Chondrocyte (in vitro differentiated cells): ENCODE data around the gene MAN1A1. TPM values are rescaled to one million over a fixed set of nuclear protein-coding genes. Genes with fewer than 3 reads are reported as not detected.

Experiments used
- DNase-seq: peaks from one replicate; pipeline ENCODE4 v3.0.0; 2021; ENCODE audit warnings: mixed read lengths, low spot score
- H3K27ac Mint-ChIP-seq: one replicate; pipeline ENCODE4 v1.8.0; 2021; ENCODE audit warnings: mild to moderate bottlenecking, moderate library complexity, mixed read lengths; ENCODE audit not compliant: unreplicated experiment
- H3K27me3 Mint-ChIP-seq: 2 replicates; pipeline ENCODE4 v1.8.0; 2021; ENCODE audit warnings: low read depth, mixed read lengths
- H3K36me3 Mint-ChIP-seq: 2 replicates; pipeline ENCODE4 v1.8.0; 2021; ENCODE audit warnings: low read depth, mixed read lengths
- H3K4me1 Mint-ChIP-seq: 2 replicates; pipeline ENCODE4 v1.8.0; 2021; ENCODE audit warnings: low read depth, mild to moderate bottlenecking, mixed read lengths
- H3K4me3 Mint-ChIP-seq: one replicate; pipeline ENCODE4 v1.8.0; 2021; ENCODE audit warnings: mild to moderate bottlenecking, moderate library complexity, mixed read lengths; ENCODE audit not compliant: unreplicated experiment
- H3K9me3 Mint-ChIP-seq: 2 replicates; pipeline ENCODE4 v1.8.0; 2021; ENCODE audit warnings: low read depth, mixed read lengths
- total RNA-seq: library from RNA; stranded (reverse); gene quantifications from 3 replicates; pipeline ENCODE4 v1.2.1, GENCODE V29; 2021
- TF ChIP-seq, protein P1 (sequence below): fragments of 200-600 bp; sonication (generic); IDR thresholded peaks from 2 replicates; pipeline ENCODE4 v1.5.0; 2021; ENCODE audit warnings: antibody characterized with exemption, mild to moderate bottlenecking, moderate library complexity

MAN1A1 gene
- total RNA-seq, 1 donor from 2014 or later = 7.2 TPM

DNA sequence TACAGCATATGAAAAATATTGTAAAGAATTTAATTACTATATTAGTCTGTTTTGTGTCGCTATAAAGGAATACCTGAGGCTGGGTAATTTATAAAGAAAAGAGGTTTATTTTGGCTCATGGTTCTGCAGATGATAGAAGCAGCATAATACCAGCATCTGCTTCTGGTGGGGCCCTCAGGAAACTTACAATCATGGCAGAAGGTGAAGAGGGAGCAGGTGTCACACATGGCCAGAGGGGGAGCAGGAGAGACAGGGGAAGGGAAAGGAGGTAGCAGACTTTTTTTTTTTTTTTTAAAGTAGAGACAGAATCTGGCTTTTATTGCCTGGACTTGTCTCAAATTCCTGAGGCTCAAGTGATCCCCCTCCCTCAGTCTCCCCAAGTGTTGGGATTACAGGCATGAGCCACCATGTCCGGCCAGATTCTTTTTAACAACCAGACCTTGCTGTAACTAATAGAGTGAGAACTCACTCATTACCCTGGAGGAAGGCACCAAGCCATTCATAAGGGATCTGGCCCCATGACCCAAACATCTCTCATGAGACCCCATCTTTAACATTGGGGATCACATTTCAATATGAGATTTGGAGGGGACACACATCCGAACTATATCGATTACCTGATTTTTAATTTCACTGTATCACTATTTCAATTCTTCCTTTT, 64.6 kb downstream of the MAN1A1 start:
- H3K9me3 Mint-ChIP-seq = peaks cover 2% of the 10 kb centered on the region
- peaks cover 23% of the 10 kb centered on the region for H3K4me1 Mint-ChIP-seq
- TF ChIP-seq, protein P1, sequence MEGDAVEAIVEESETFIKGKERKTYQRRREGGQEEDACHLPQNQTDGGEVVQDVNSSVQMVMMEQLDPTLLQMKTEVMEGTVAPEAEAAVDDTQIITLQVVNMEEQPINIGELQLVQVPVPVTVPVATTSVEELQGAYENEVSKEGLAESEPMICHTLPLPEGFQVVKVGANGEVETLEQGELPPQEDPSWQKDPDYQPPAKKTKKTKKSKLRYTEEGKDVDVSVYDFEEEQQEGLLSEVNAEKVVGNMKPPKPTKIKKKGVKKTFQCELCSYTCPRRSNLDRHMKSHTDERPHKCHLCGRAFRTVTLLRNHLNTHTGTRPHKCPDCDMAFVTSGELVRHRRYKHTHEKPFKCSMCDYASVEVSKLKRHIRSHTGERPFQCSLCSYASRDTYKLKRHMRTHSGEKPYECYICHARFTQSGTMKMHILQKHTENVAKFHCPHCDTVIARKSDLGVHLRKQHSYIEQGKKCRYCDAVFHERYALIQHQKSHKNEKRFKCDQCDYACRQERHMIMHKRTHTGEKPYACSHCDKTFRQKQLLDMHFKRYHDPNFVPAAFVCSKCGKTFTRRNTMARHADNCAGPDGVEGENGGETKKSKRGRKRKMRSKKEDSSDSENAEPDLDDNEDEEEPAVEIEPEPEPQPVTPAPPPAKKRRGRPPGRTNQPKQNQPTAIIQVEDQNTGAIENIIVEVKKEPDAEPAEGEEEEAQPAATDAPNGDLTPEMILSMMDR = peak; percentile 16
- no peak overlapping the region for H3K27ac Mint-ChIP-seq
- H3K4me3 Mint-ChIP-seq = no peak overlapping the region
- no peak for DNase-seq
- no peaks in the 10 kb centered on the region for H3K36me3 Mint-ChIP-seq
- no peaks in the 10 kb centered on the region for H3K27me3 Mint-ChIP-seq

DNA sequence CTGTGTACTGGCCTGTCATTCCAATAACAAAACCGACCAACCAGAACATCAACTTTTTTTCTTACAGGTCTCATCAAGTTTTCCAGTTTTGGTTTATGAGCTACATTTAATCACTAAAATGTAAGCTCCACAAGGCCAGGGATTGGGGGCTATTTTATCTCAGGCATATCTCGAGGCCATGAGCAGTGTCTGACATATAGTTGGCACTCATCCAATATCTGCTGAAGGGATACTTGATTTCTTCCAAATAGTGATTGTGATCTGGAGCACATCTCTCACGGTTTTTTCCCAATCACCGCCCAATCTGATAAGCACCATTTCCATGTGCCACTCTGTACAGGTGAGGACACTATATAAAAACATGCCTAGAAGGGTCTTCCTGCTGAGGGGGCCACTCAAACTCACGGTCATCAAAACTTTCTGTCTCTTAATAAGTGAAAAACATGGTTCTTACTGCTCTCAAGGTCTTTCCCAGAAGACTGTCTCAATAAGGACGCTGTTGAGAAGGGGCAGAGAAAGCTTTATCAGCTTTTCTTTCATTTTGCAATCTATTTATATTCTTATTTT, 65.5 kb downstream of the MAN1A1 start:
- H3K36me3 Mint-ChIP-seq = no peaks in the 10 kb centered on the region
- H3K27ac Mint-ChIP-seq = no peak overlapping the region
- no peak for DNase-seq
- peaks cover 16% of the 10 kb centered on the region for H3K4me1 Mint-ChIP-seq
- H3K9me3 Mint-ChIP-seq = peaks cover 2% of the 10 kb centered on the region
- H3K4me3 Mint-ChIP-seq = no peak overlapping the region
- H3K27me3 Mint-ChIP-seq = no peaks in the 10 kb centered on the region
- TF ChIP-seq, protein P1 = no peak

DNA sequence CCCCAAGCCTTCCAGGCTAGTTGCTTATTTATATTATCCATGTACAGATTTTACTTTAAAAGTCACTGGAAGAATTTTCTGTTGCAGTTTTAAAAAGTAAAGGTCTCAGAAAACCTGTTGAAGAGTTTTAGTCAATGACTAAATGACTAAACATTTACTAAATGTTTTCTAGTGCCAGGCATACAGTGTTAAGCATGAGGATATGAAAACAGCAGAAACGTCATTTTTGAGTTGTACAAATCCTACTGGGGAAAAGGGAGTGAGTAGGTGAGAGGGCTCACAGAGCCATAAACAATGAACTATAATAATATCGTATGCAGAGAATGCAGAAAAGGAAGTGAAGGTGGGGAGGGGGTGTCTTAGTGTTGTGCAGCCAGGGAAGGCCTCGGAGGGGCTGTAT, 66.3 kb downstream of the MAN1A1 start:
- TF ChIP-seq, protein P1 = no peak
- Mint-ChIP-seq H3K36me3 (no peaks in the 10 kb centered on the region), H3K4me1 (peaks cover 16% of the 10 kb centered on the region), H3K27me3 (no peaks in the 10 kb centered on the region), H3K9me3 (peaks cover 2% of the 10 kb centered on the region), H3K27ac (no peak overlapping the region), H3K4me3 (no peak overlapping the region)
- DNase-seq = no peak

DNA sequence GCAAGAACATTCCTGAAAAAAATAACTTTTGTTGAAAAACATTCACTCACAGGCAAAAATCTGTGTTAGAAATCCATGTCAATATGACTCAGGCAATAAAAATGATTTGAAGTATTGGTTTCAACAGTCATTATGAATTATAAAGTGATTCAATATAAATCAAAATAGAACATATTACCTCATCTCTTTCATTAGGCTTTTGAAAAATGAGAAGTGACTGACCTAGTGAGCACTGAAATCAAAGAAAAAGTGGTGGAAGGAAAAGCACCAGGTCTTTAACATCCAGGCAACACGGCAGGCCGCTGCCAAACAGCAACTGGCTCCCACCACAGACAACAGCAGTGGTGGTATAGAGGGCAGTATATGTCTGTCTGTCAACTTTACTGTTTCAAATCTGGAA, 68.9 kb downstream of the MAN1A1 start:
- Mint-ChIP-seq H3K4me1 (peaks cover 15% of the 10 kb centered on the region), H3K4me3 (no peak overlapping the region), H3K9me3 (peaks cover 2% of the 10 kb centered on the region), H3K27me3 (no peaks in the 10 kb centered on the region), H3K36me3 (no peaks in the 10 kb centered on the region), H3K27ac (peak overlapping the region; percentile 80)
- TF ChIP-seq, protein P1 = no peak
- no peak for DNase-seq

DNA sequence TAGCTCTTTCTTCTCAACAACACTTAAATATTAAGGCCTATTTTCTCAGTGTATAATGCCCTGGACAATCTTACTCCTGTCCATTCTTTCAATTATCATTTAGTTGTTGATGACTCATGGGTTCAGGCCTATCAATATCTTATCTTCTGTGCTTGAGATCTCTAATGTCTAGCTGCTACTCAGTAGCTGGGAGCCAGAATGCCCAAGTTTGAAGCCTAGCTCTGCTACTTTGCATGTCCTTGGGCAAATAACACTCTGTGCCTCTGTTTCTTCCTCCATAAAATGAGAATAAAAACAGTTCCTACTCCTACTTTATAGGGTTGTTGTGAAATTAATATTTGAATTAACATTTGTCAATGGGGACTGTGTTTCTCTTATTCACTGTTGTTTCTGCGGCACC, 69.5 kb downstream of the MAN1A1 start:
- TF ChIP-seq, protein P1 = no peak
- H3K36me3 Mint-ChIP-seq = no peaks in the 10 kb centered on the region
- no peak overlapping the region for H3K4me3 Mint-ChIP-seq
- H3K27me3 Mint-ChIP-seq = no peaks in the 10 kb centered on the region
- H3K27ac Mint-ChIP-seq = peak overlapping the region; percentile 80
- DNase-seq = no peak
- H3K9me3 Mint-ChIP-seq = peaks cover 2% of the 10 kb centered on the region
- peaks cover 15% of the 10 kb centered on the region for H3K4me1 Mint-ChIP-seq
